ENCODE results near the gene DNMBP. TPM values are rescaled to one million over a fixed set of nuclear protein-coding genes. Genes with fewer than 3 reads are reported as not detected.

DNMBP gene
- total and polyA plus RNA-seq, 2 experiments from 2014 or later, result 13.4 to 31.2 TPM

GRCh38 chr10:100053686-100054460, 44.1 kb upstream of the DNMBP start:
- no peaks in the 10 kb centered on the region for H3F3A ChIP-seq (replicated peaks; ENCODE audit: low read depth)
- ATAC-seq (no peak), DNase-seq (ENCODE audit: low spot score) (peak; percentile 3)
- no peaks in the 10 kb centered on the region for H3K4me1 ChIP-seq (ENCODE audit: insufficient read depth)
- H3K27ac ChIP-seq (ENCODE audit: low read depth), result no peak overlapping the region
- Mint-ChIP-seq H3K9me3 (peaks cover 12% of the 10 kb centered on the region; the same call in 2 of the 3 replicates), H3K36me3 (ENCODE audit: low read depth) (peaks cover 3% of the 10 kb centered on the region; the same call in 1 of the 3 replicates), H3K4me1 (peaks cover 9% of the 10 kb centered on the region), H3K27me3 (ENCODE audit: insufficient read depth, low read depth, poor library complexity) (no peaks in the 10 kb centered on the region), H3K27ac (no peak overlapping the region), H3K4me3 (no peak overlapping the region)
- TF ChIP-seq ZNF462 (CRISPR knock-in tag; IDR thresholded peaks at IDR 0.05), result no peak
- TF ChIP-seq REST (IDR thresholded peaks at IDR 0.05; ENCODE audit: unreplicated experiment), result no peak
- no peak for TF ChIP-seq CREB1 (CRISPR knock-in tag; IDR thresholded peaks at IDR 0.05; ENCODE audit: low read depth)
- no peak for TF ChIP-seq ETS1 (IDR thresholded peaks at IDR 0.05)
- no peak for TF ChIP-seq ZNF114 (CRISPR knock-in tag; IDR thresholded peaks at IDR 0.05)
- no peak for TF ChIP-seq POLR2AphosphoS5 (IDR thresholded peaks at IDR 0.05; ENCODE audit: low read depth)
- no peak for TF ChIP-seq STAT1 (IDR thresholded peaks at IDR 0.05; ENCODE audit: unreplicated experiment)
- TF ChIP-seq NANOG (IDR thresholded peaks at IDR 0.05; ENCODE audit: borderline replicate concordance), result no peak
- no peak for TF ChIP-seq EZH2 (IDR thresholded peaks at IDR 0.05; ENCODE audit: low read depth, unreplicated experiment)
- TF ChIP-seq EZH2phosphoT487 (IDR thresholded peaks at IDR 0.05; ENCODE audit: unreplicated experiment), result no peak
- TF ChIP-seq ZNF331 (CRISPR knock-in tag; IDR thresholded peaks at IDR 0.05; ENCODE audit: low read depth), result no peak
- no peak for TF ChIP-seq CTCF (conservative IDR thresholded peaks at IDR 0.05; ENCODE audit: low read depth in 2 of 2)
- no peak for TF ChIP-seq JUNB (IDR thresholded peaks at IDR 0.05; ENCODE audit: unreplicated experiment)
- no peak overlapping the region for H3K4me3 ChIP-seq
- no peaks in the 10 kb centered on the region for H4K20me1 ChIP-seq (replicated peaks; ENCODE audit: insufficient read depth)
- no peak overlapping the region for H3K4me2 ChIP-seq
- peak overlapping the region; percentile 68 for H2AFZ ChIP-seq
- H3K36me3 ChIP-seq (ENCODE audit: insufficient read depth), result no peaks in the 10 kb centered on the region
- no peaks in the 10 kb centered on the region for H3K27me3 ChIP-seq (ENCODE audit: insufficient read depth)
- H3K79me2 ChIP-seq (replicated peaks; ENCODE audit: insufficient read depth), result no peaks in the 10 kb centered on the region
- H3K9me2 ChIP-seq (ENCODE audit: insufficient read depth), result no peaks in the 10 kb centered on the region

Measured in GM23338 (cell line).